HL-60 (cell line): ENCODE data around the gene UQCRH.

ENCODE experiments used
- GABPA ChIP-seq: IDR thresholded peaks from 2 replicates; pipeline ENCODE4 v1.6.1; 2012; ENCODE audit warnings: low read depth
- TF ChIP-seq, protein P1 (sequence below): IDR thresholded peaks from one replicate; pipeline ENCODE4 v1.5.1; 2011; ENCODE audit warnings: low read length, control low read depth, inconsistent platforms; ENCODE audit not compliant: insufficient read depth

GRCh38 chr1:46254668-46255067 lies 48.8 kb upstream of the UQCRH start:
- TF ChIP-seq, protein P1, sequence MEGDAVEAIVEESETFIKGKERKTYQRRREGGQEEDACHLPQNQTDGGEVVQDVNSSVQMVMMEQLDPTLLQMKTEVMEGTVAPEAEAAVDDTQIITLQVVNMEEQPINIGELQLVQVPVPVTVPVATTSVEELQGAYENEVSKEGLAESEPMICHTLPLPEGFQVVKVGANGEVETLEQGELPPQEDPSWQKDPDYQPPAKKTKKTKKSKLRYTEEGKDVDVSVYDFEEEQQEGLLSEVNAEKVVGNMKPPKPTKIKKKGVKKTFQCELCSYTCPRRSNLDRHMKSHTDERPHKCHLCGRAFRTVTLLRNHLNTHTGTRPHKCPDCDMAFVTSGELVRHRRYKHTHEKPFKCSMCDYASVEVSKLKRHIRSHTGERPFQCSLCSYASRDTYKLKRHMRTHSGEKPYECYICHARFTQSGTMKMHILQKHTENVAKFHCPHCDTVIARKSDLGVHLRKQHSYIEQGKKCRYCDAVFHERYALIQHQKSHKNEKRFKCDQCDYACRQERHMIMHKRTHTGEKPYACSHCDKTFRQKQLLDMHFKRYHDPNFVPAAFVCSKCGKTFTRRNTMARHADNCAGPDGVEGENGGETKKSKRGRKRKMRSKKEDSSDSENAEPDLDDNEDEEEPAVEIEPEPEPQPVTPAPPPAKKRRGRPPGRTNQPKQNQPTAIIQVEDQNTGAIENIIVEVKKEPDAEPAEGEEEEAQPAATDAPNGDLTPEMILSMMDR = no peak
- no peak for TF ChIP-seq GABPA
